ENCODE data around the gene KRT76.

- TF ChIP-seq POLR2AphosphoS5 (IDR thresholded peaks at IDR 0.05; ENCODE audit: low read depth, low read length): no peak
- no peak for TF ChIP-seq EP300 (IDR thresholded peaks at IDR 0.05; ENCODE audit: borderline replicate concordance in 1 of 2, low read depth in 1 of 2, low read length in 1 of 2)
- no peak for TF ChIP-seq RCOR1 (IDR thresholded peaks at IDR 0.05; ENCODE audit: low read length)
- TF ChIP-seq, protein P1, sequence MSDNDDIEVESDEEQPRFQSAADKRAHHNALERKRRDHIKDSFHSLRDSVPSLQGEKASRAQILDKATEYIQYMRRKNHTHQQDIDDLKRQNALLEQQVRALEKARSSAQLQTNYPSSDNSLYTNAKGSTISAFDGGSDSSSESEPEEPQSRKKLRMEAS (IDR thresholded peaks at IDR 0.05; ENCODE audit: low read depth): no peak
- TF ChIP-seq CTCF (IDR thresholded peaks at IDR 0.05): no peak
- no peak for TF ChIP-seq ELF1 (IDR thresholded peaks at IDR 0.05)
- no peak for TF ChIP-seq TCF12 (IDR thresholded peaks at IDR 0.05)
Observed at GRCh38 chr12:52820521-52820920, 43.4 kb upstream of the KRT76 start.

All from SK-N-SH (cell line).